ENCODE data around the gene FAM110A.

The FAM110A gene

DNA sequence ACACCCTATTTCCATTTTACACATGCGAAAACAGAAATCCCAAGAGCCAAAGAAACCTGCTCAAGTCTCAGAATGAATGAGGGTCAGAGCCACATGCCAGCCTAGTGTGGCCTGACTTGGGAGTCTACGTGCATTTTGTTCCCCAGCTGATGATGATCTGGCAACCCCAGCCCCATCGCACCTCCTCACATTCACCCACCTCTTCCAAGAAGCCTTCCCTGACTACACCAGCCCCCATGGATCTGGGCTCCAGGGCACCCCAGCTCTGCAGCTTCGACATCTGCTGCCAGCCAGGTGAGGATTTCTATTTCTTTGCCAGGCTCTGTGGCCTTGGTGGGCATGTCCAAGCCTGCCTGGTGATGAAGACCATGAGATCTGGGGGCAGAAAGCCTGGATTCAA is 41.6 kb downstream of the FAM110A start:
- 88% methylated on average over 4 of the region's 4 CpGs for WGBS
- no peaks in the 10 kb centered on the region for H3K9me3 ChIP-seq (ENCODE audit: insufficient read depth, low read depth, low read length)

GRCh38 chr20:877814-878213 is 44.3 kb downstream of the FAM110A start:
- Histone ChIP-seq H3K4me1 (ENCODE audit: insufficient read depth, low read length) (peaks cover 3% of the 10 kb centered on the region; the same call in 1 of the 2 replicates), H3K9ac (ENCODE audit: low read depth, low read length) (no peak overlapping the region), H3K27ac (ENCODE audit: low read depth, low read length) (no peak overlapping the region), H3K4me3 (ENCODE audit: low read length) (no peak overlapping the region), H3K9me3 (ENCODE audit: insufficient read depth, low read depth, low read length) (no peaks in the 10 kb centered on the region), H3K36me3 (ENCODE audit: insufficient read depth, low read length) (no peaks in the 10 kb centered on the region), H3K27me3 (ENCODE audit: insufficient read depth, low read length) (no peaks in the 10 kb centered on the region)
- 87% methylated on average over 7 of the region's 7 CpGs for WGBS

More for the DNA sequence above, 41.6 kb downstream of the FAM110A start:
- no peak overlapping the region for H3K27ac ChIP-seq (ENCODE audit: low read depth, low read length)
- no peaks in the 10 kb centered on the region for H3K36me3 ChIP-seq (ENCODE audit: insufficient read depth, low read length)
- no peaks in the 10 kb centered on the region for H3K27me3 ChIP-seq (ENCODE audit: insufficient read depth, low read length)
- peaks cover 3% of the 10 kb centered on the region; the same call in 1 of the 2 replicates for H3K4me1 ChIP-seq (ENCODE audit: insufficient read depth, low read length)
- no peak overlapping the region for H3K4me3 ChIP-seq (ENCODE audit: low read length)
- H3K9ac ChIP-seq (ENCODE audit: low read depth, low read length), result no peak overlapping the region

DNA sequence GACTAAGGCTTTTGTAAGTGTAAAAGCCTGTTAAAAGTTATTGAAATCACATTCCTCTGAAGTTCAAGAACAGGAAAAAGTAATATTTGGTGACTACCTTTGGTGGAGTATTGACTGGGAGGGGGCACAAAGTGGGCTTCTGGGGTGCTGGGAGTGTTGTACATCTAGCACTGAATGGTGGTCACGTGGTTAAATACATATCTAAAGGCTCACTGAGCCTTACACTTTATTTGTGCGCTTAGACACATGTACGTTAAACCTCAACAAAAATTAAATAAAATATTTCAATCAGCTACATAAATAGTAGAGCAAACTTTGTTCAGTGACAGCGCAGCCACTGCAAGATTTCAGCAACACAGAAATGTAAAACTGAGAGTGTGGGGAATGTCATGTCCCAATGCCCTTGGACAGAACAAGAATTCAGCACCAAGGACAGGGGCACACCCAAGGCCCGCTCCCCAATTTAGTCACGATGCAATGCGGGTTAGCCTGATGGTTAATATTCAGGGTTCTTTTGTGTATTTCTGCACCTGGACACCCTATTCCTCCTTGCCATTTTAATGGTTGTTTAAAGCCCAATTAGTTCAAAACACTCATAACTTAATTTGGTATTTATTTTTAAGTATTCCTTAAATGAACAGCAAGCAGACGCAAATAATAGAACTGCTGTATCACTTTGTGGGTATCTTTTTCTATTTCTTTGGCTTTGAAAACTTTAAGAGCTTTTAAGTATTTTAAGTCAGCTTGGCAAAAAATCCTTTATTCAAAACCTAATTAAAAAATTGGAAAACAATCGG is 45.2 kb downstream of the FAM110A start:
- no peaks in the 10 kb centered on the region for H3K36me3 ChIP-seq (ENCODE audit: insufficient read depth, low read length)
- no peaks in the 10 kb centered on the region for H3K9me3 ChIP-seq (ENCODE audit: insufficient read depth, low read depth, low read length)
- H3K27me3 ChIP-seq (ENCODE audit: insufficient read depth, low read length), result no peaks in the 10 kb centered on the region
- no peak overlapping the region for H3K4me3 ChIP-seq (ENCODE audit: low read length)
- H3K27ac ChIP-seq (ENCODE audit: low read depth, low read length), result no peak overlapping the region
- 60% methylated on average over 9 of the region's 9 CpGs for WGBS
- H3K4me1 ChIP-seq (ENCODE audit: insufficient read depth, low read length), result no peaks in the 10 kb centered on the region
- no peak overlapping the region for H3K9ac ChIP-seq (ENCODE audit: low read depth, low read length)

DNA sequence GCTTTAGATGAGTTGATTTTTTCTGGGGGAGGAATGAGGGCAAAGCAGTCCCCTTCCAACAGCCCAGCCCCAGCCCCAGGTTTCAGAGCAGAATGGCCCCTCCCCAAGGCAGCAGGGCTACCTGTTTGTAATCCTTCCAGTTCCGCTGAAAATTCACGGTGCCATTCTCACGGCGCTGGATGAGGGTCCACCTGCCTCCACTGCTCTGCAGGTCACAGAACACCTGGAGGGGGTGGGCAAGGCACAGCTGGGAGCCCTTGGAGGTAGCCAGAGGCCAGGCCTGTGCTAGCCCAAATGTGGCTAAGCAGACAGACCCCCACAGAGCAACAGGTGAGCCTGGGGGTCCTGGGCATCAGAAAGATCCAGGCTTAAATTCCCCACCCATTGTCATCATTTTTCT is 46.1 kb downstream of the FAM110A start:
- no peaks in the 10 kb centered on the region for H3K36me3 ChIP-seq (ENCODE audit: insufficient read depth, low read length)
- H3K27me3 ChIP-seq (ENCODE audit: insufficient read depth, low read length), result no peaks in the 10 kb centered on the region
- H3K9me3 ChIP-seq (ENCODE audit: insufficient read depth, low read depth, low read length), result no peaks in the 10 kb centered on the region
- H3K4me1 ChIP-seq (ENCODE audit: insufficient read depth, low read length), result no peaks in the 10 kb centered on the region
- no peak overlapping the region for H3K4me3 ChIP-seq (ENCODE audit: low read length)
- WGBS, result 76% methylated on average over 4 of the region's 4 CpGs
- no peak overlapping the region for H3K9ac ChIP-seq (ENCODE audit: low read depth, low read length)
- no peak overlapping the region for H3K27ac ChIP-seq (ENCODE audit: low read depth, low read length)

GRCh38 chr20:881051-881782 is 47.7 kb downstream of the FAM110A start:
- Histone ChIP-seq H3K4me3 (ENCODE audit: low read length) (no peak overlapping the region), H3K27ac (ENCODE audit: low read depth, low read length) (no peak overlapping the region), H3K27me3 (ENCODE audit: insufficient read depth, low read length) (peaks cover 8% of the 10 kb centered on the region), H3K9ac (ENCODE audit: low read depth, low read length) (no peak overlapping the region), H3K9me3 (ENCODE audit: insufficient read depth, low read depth, low read length) (no peaks in the 10 kb centered on the region), H3K36me3 (ENCODE audit: insufficient read depth, low read length) (no peaks in the 10 kb centered on the region), H3K4me1 (ENCODE audit: insufficient read depth, low read length) (no peaks in the 10 kb centered on the region)
- 78% methylated on average over 10 of the region's 10 CpGs for WGBS

DNA sequence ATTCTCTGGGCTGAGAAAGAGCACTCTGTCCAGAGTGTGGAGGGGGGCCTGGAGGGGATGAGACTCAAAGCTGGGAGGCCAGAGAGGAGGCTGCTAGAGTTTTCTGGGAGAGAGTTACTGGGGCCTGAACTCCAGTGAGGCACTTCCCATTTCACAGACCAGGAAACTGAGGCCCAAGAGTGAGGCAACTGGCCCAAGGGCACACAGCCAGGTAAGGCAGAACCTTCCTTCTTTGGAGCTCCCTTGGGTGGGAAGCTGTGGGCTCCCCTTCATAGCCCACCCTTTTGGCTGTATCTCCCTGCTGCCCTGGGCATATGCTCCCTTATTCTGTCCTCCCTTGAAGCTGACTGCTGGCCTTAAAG is 48.2 kb downstream of the FAM110A start:
- H3K27ac ChIP-seq (ENCODE audit: low read depth, low read length), result no peak overlapping the region
- H3K4me3 ChIP-seq (ENCODE audit: low read length), result no peak overlapping the region
- no peak overlapping the region for H3K9ac ChIP-seq (ENCODE audit: low read depth, low read length)
- H3K9me3 ChIP-seq (ENCODE audit: insufficient read depth, low read depth, low read length), result no peaks in the 10 kb centered on the region
- no peaks in the 10 kb centered on the region for H3K36me3 ChIP-seq (ENCODE audit: insufficient read depth, low read length)
- no peaks in the 10 kb centered on the region for H3K4me1 ChIP-seq (ENCODE audit: insufficient read depth, low read length)
- peaks cover 13% of the 10 kb centered on the region for H3K27me3 ChIP-seq (ENCODE audit: insufficient read depth, low read length)

DNA sequence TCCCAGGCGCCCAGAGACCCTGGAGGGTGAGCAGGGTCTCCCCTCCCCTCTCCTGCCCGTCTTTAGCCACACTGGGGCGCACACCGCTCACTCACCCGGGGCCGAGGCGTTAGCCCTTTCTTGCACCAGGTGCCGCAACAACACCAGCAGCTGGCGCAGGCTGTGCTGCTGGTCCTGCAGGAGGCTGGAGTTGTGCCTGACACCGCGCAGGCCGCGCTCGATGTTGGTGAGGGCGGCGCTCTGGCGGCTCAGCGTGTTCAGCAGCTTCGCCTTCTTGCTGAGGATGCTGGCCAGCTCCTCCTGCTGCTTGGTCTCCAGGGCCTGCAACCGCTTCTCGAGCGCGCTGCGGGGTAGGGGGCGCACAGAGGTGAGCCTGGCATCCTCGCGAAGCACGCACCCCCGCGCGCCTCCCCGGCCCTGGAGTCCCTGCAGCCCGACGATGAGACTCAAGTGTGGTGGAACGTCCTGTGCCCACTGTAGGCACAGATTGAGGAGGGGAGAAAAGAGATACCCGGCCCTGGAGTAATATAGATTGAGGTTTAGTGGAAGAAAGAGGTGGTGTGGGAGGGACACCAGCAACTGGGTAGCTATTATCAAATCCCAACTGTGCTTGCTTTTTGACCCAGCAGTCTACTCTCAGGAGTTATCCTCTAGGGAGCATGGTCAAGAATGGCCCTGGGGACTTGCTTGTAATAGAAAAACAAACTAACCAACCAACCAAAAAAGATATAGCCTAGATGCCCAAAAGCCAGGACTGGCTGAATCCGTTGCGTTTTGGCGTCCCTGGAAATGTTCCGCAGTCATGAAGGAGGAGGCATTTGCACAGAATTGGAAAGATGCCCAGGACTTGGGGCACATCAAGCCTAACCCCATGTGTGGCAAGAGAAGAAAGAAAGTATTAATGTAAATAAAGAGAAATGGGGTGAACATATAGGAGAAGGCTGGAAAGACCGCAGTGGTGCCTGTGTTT is 51.8 kb downstream of the FAM110A start:
- H3K36me3 ChIP-seq (ENCODE audit: insufficient read depth, low read length), result no peaks in the 10 kb centered on the region
- no peak overlapping the region for H3K4me3 ChIP-seq (ENCODE audit: low read length)
- no peak overlapping the region for H3K9ac ChIP-seq (ENCODE audit: low read depth, low read length)
- peaks cover 17% of the 10 kb centered on the region for H3K27me3 ChIP-seq (ENCODE audit: insufficient read depth, low read length)
- no peaks in the 10 kb centered on the region for H3K9me3 ChIP-seq (ENCODE audit: insufficient read depth, low read depth, low read length)
- WGBS, result 16% methylated on average over 41 of the region's 41 CpGs
- no peak overlapping the region for H3K27ac ChIP-seq (ENCODE audit: low read depth, low read length)
- no peaks in the 10 kb centered on the region for H3K4me1 ChIP-seq (ENCODE audit: insufficient read depth, low read length)

GRCh38 chr20:887137-887536 is 53.6 kb downstream of the FAM110A start:
- H3K4me1 ChIP-seq (ENCODE audit: insufficient read depth, low read length), result no peaks in the 10 kb centered on the region
- H3K9ac ChIP-seq (ENCODE audit: low read depth, low read length), result no peak overlapping the region
- no peak overlapping the region for H3K4me3 ChIP-seq (ENCODE audit: low read length)
- H3K27ac ChIP-seq (ENCODE audit: low read depth, low read length), result no peak overlapping the region
- H3K36me3 ChIP-seq (ENCODE audit: insufficient read depth, low read length), result no peaks in the 10 kb centered on the region
- H3K27me3 ChIP-seq (ENCODE audit: insufficient read depth, low read length), result peaks cover 17% of the 10 kb centered on the region
- 87% methylated on average over 2 of the region's 2 CpGs for WGBS
- no peaks in the 10 kb centered on the region for H3K9me3 ChIP-seq (ENCODE audit: insufficient read depth, low read depth, low read length)

DNA sequence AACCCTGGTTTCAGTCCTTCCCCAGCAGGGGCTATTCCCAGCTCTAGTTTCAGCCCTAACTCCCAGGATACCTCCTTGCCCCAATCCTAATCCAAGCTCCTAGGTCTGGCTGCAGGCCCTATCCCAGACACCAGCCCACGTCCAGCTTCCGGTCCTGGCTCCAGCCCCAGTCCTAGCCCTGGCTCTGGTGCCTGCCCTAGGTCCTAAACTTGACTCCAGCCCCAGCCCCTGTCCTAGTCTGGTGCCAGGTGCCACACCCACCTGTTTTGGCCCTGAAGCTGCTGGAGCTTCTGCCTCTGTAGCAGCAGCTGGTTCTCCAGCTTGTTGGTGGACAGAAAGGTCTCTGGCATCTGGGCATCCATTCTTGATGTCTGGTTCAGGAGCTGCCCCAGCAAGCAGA is 54.5 kb downstream of the FAM110A start:
- H3K4me1 ChIP-seq (ENCODE audit: insufficient read depth, low read length), result no peaks in the 10 kb centered on the region
- no peak overlapping the region for H3K27ac ChIP-seq (ENCODE audit: low read depth, low read length)
- H3K4me3 ChIP-seq (ENCODE audit: low read length), result no peak overlapping the region
- H3K36me3 ChIP-seq (ENCODE audit: insufficient read depth, low read length), result no peaks in the 10 kb centered on the region
- WGBS, result 89% methylated on average over 2 of the region's 2 CpGs
- peaks cover 17% of the 10 kb centered on the region for H3K27me3 ChIP-seq (ENCODE audit: insufficient read depth, low read length)
- no peaks in the 10 kb centered on the region for H3K9me3 ChIP-seq (ENCODE audit: insufficient read depth, low read depth, low read length)
- no peak overlapping the region for H3K9ac ChIP-seq (ENCODE audit: low read depth, low read length)

DNA sequence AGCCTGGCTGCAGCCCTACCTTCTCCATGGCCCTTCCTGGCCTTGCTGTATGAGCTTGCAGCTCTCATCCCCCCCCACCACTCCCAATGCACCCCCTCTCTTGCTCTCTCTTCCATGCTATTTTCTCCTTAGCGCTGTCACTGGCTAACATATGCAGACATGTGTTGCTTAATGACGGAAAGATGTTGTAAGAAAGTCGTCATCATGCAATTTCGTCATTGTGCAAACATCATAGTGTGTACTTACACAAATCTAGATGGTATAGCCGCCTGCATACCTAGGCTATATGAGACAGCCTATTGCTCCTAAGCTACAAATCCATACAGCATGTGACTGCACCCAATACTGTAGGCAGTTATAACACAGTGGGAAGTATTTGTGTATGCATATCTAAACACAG is 55.6 kb downstream of the FAM110A start:
- Histone ChIP-seq H3K27ac (ENCODE audit: low read depth, low read length) (no peak overlapping the region), H3K4me3 (ENCODE audit: low read length) (no peak overlapping the region), H3K9me3 (ENCODE audit: insufficient read depth, low read depth, low read length) (no peaks in the 10 kb centered on the region), H3K27me3 (ENCODE audit: insufficient read depth, low read length) (peaks cover 17% of the 10 kb centered on the region), H3K9ac (ENCODE audit: low read depth, low read length) (no peak overlapping the region), H3K36me3 (ENCODE audit: insufficient read depth, low read length) (no peaks in the 10 kb centered on the region), H3K4me1 (ENCODE audit: insufficient read depth, low read length) (no peaks in the 10 kb centered on the region)
- 96% methylated on average over 5 of the region's 5 CpGs for WGBS

Data from HUES64 (cell line).